GM23338 (cell line): ENCODE results near the gene CRISPLD2. TPM values are rescaled to one million over a fixed set of nuclear protein-coding genes. Genes with fewer than 3 reads are reported as not detected.

ENCODE experiments used
- ATAC-seq: fragments of 200-7000 bp; cut with Tn5 transposase; 3 replicates; pipeline ENCODE4 v1.9.1; 2020
- DNase-seq: peaks from one replicate; pipeline ENCODE4 v3.0.0-alpha.2; 2015; ENCODE audit warnings: low spot score
- H2AFZ ChIP-seq: fragments of 200-600 bp; sonication (generic); 2 replicates; pipeline ENCODE4 v1.8.0; 2016; ENCODE audit warnings: antibody characterized with exemption, mild to moderate bottlenecking, moderate library complexity
- H3F3A ChIP-seq: fragments of 200-600 bp; sonication (generic); replicated peaks from 2 replicates; pipeline ENCODE4 v1.8.0; 2017; ENCODE audit warnings: antibody characterized with exemption, mixed run types, low read depth
- H3K27ac ChIP-seq: fragments of 200-600 bp; sonication (generic); 2 replicates; pipeline ENCODE4 v1.6.1; 2016; ENCODE audit warnings: low read depth
- H3K27me3 ChIP-seq: fragments of 200-600 bp; sonication (generic); 2 replicates; pipeline ENCODE4 v1.8.0; 2016; ENCODE audit warnings: mild to moderate bottlenecking, mixed run types, moderate library complexity; ENCODE audit not compliant: insufficient read depth
- H3K36me3 ChIP-seq: fragments of 200-600 bp; sonication (generic); 2 replicates; pipeline ENCODE4 v1.8.0; 2016; ENCODE audit warnings: mild to moderate bottlenecking; ENCODE audit not compliant: insufficient read depth
- H3K4me1 ChIP-seq: fragments of 200-600 bp; sonication (generic); 2 replicates; pipeline ENCODE4 v1.8.0; 2016; ENCODE audit warnings: mild to moderate bottlenecking, moderate library complexity; ENCODE audit not compliant: insufficient read depth
- H3K4me2 ChIP-seq: fragments of 200-600 bp; sonication (generic); 2 replicates; pipeline ENCODE4 v1.7.1; 2017; ENCODE audit warnings: mixed run types
- H3K4me3 ChIP-seq: fragments of 200-600 bp; sonication (generic); 2 replicates; pipeline ENCODE4 v1.6.1; 2016; ENCODE audit warnings: mixed run types
- H3K79me2 ChIP-seq: fragments of 200-600 bp; sonication (generic); replicated peaks from 2 replicates; pipeline ENCODE4 v1.8.0; 2017; ENCODE audit warnings: mild to moderate bottlenecking; ENCODE audit not compliant: insufficient read depth
- H3K9me2 ChIP-seq: fragments of 200-600 bp; sonication (generic); 2 replicates; pipeline ENCODE4 v1.8.0; 2017; ENCODE audit not compliant: insufficient read depth
- H4K20me1 ChIP-seq: fragments of 200-600 bp; sonication (generic); replicated peaks from 2 replicates; pipeline ENCODE4 v1.8.0; 2017; ENCODE audit warnings: mild to moderate bottlenecking; ENCODE audit not compliant: insufficient read depth
- H3K27ac Mint-ChIP-seq: 2 replicates; pipeline ENCODE4 v1.8.0; 2020; ENCODE audit warnings: inconsistent platforms, mild to moderate bottlenecking, moderate library complexity, mixed read lengths
- H3K27me3 Mint-ChIP-seq: 3 replicates; pipeline ENCODE4 v1.8.0; 2022; ENCODE audit warnings: low read depth, mild to moderate bottlenecking, moderate library complexity, mixed read lengths, inconsistent platforms; ENCODE audit not compliant: insufficient read depth, poor library complexity
- H3K36me3 Mint-ChIP-seq: 3 replicates; pipeline ENCODE4 v1.8.0; 2021; ENCODE audit warnings: low read depth, mild to moderate bottlenecking, inconsistent platforms, moderate library complexity, mixed read lengths
- H3K4me1 Mint-ChIP-seq: 3 replicates; pipeline ENCODE4 v1.8.0; 2020; ENCODE audit warnings: mild to moderate bottlenecking, inconsistent platforms, mixed read lengths
- H3K4me3 Mint-ChIP-seq: 3 replicates; pipeline ENCODE4 v1.8.0; 2021; ENCODE audit warnings: moderate library complexity, mild to moderate bottlenecking, inconsistent platforms, mixed read lengths
- H3K9me3 Mint-ChIP-seq: 3 replicates; pipeline ENCODE4 v1.8.0; 2020; ENCODE audit warnings: moderate library complexity, mild to moderate bottlenecking, inconsistent platforms, mixed read lengths
- CREB1 ChIP-seq: fragments of 250-450 bp; sonication (Bioruptor Pico); IDR thresholded peaks from 2 replicates; pipeline ENCODE4 v1.5.0; 2020; ENCODE audit warnings: low read depth, mild to moderate bottlenecking, moderate library complexity
- EZH2 ChIP-seq: fragments of 200-600 bp; sonication (generic); IDR thresholded peaks from one replicate; pipeline ENCODE4 v1.8.0; 2017; ENCODE audit warnings: antibody characterized with exemption, mild to moderate bottlenecking, low read depth; ENCODE audit not compliant: unreplicated experiment
- JUNB ChIP-seq: IDR thresholded peaks from one replicate; pipeline ENCODE4 v1.6.1; 2016; ENCODE audit warnings: antibody characterized with exemption; ENCODE audit not compliant: unreplicated experiment
- NANOG ChIP-seq: IDR thresholded peaks from 2 replicates; pipeline ENCODE4 v1.6.1; 2016; ENCODE audit warnings: antibody characterized with exemption, borderline replicate concordance
- POLR2AphosphoS5 ChIP-seq: IDR thresholded peaks from 2 replicates; pipeline ENCODE4 v1.6.1; 2016; ENCODE audit warnings: antibody characterized with exemption, low read depth
- ZNF114 ChIP-seq: fragments of 250-450 bp; sonication (Bioruptor Pico); IDR thresholded peaks from 2 replicates; pipeline ENCODE4 v1.5.0; 2020; ENCODE audit warnings: mild to moderate bottlenecking, moderate library complexity
- polyA plus RNA-seq: library from polyadenylated mRNA; unstranded; fragments of >200 nt; fragmentation: Nextera tagmentation; extraction: Ambion mirVana; gene quantifications from 2 replicates; pipeline ENCODE4 v1.2.1, GENCODE V29; 2016
- total RNA-seq: library from RNA; depleted of rRNA; stranded (reverse); fragments of >200 nt; shearing (Covaris generic); gene quantifications from 2 replicates; pipeline ENCODE4 v1.2.3, GENCODE V29; 2014
- TF ChIP-seq, protein P1 (sequence below): IDR thresholded peaks from one replicate; pipeline ENCODE4 v1.6.1; 2018; ENCODE audit warnings: antibody characterized with exemption; ENCODE audit not compliant: unreplicated experiment
- TF ChIP-seq, protein P2 (sequence below), 2 experiments: fragments of 200-600 bp in 1 of 2; sonication (generic) in 1 of 2; conservative IDR thresholded peaks; 2 replicates each; pipeline versions ENCODE4 v1.5.1 to v1.6.1; 2016 to 2017; ENCODE audit warnings: antibody characterized with exemption in 2 of 2, low read depth in 2 of 2, mild to moderate bottlenecking in 2 of 2, moderate library complexity in 1 of 2
- TF ChIP-seq, protein P3 (sequence below): fragments of 250-450 bp; sonication (Bioruptor Pico); IDR thresholded peaks from 2 replicates; pipeline ENCODE4 v1.5.0; 2020; ENCODE audit warnings: mild to moderate bottlenecking, moderate library complexity
- TF ChIP-seq, protein P4 (sequence below): IDR thresholded peaks from 2 replicates; pipeline ENCODE4 v1.6.1; 2016; ENCODE audit warnings: antibody characterized with exemption

CRISPLD2 gene
- total and polyA plus RNA-seq, 2 experiments from 2014 or later = 2.6 to 8.3 TPM

DNA sequence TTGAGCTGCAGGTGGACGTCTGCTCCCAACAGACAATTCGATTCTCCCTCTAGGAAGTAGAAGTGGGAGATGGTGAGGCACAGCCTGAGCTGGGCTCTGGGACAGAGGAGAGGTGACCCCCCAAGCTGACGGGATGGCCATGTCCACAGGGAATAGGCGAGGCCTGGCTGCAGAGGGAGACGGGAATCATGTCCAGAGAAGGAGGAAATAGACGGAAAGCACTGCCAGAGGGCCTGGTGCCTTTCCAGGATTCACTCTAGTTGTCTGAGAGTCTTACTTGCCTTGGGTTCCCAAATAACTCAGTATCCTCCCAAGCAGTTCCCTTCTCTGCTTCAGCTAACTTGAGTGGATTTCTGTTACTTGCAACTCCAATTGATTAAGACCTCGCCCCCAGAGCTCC lies 4.3 kb upstream of the CRISPLD2 start (continued):
- TF ChIP-seq, protein P1, sequence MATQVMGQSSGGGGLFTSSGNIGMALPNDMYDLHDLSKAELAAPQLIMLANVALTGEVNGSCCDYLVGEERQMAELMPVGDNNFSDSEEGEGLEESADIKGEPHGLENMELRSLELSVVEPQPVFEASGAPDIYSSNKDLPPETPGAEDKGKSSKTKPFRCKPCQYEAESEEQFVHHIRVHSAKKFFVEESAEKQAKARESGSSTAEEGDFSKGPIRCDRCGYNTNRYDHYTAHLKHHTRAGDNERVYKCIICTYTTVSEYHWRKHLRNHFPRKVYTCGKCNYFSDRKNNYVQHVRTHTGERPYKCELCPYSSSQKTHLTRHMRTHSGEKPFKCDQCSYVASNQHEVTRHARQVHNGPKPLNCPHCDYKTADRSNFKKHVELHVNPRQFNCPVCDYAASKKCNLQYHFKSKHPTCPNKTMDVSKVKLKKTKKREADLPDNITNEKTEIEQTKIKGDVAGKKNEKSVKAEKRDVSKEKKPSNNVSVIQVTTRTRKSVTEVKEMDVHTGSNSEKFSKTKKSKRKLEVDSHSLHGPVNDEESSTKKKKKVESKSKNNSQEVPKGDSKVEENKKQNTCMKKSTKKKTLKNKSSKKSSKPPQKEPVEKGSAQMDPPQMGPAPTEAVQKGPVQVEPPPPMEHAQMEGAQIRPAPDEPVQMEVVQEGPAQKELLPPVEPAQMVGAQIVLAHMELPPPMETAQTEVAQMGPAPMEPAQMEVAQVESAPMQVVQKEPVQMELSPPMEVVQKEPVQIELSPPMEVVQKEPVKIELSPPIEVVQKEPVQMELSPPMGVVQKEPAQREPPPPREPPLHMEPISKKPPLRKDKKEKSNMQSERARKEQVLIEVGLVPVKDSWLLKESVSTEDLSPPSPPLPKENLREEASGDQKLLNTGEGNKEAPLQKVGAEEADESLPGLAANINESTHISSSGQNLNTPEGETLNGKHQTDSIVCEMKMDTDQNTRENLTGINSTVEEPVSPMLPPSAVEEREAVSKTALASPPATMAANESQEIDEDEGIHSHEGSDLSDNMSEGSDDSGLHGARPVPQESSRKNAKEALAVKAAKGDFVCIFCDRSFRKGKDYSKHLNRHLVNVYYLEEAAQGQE = no peak
- no peak for TF ChIP-seq POLR2AphosphoS5
- TF ChIP-seq, protein P2, sequence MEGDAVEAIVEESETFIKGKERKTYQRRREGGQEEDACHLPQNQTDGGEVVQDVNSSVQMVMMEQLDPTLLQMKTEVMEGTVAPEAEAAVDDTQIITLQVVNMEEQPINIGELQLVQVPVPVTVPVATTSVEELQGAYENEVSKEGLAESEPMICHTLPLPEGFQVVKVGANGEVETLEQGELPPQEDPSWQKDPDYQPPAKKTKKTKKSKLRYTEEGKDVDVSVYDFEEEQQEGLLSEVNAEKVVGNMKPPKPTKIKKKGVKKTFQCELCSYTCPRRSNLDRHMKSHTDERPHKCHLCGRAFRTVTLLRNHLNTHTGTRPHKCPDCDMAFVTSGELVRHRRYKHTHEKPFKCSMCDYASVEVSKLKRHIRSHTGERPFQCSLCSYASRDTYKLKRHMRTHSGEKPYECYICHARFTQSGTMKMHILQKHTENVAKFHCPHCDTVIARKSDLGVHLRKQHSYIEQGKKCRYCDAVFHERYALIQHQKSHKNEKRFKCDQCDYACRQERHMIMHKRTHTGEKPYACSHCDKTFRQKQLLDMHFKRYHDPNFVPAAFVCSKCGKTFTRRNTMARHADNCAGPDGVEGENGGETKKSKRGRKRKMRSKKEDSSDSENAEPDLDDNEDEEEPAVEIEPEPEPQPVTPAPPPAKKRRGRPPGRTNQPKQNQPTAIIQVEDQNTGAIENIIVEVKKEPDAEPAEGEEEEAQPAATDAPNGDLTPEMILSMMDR (conservative IDR thresholded peaks at IDR 0.05; ENCODE audit: low read depth in 2 of 2) = no peak

DNA sequence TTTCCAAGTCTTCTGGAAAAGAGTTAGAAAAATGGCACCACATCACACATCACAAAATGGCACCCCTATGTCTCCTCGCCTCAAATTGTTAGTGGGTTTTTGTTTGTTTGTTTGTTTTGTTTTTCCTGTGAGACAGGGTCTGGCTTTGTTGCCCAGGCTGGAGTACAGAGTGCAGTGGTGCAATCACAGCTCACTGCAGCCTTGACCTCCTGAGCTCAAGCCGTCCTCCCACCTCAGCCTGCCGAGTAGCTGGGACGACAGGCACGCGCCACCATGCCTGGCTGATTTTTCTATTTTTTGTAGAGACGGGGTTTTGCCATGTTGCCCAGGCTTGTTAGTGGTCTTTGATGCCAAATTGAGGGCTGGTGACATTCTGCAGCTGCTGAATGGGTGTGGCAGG lies 3.8 kb upstream of the CRISPLD2 start:
- H3K4me3 ChIP-seq = no peak overlapping the region
- H4K20me1 ChIP-seq = no peaks in the 10 kb centered on the region
- DNase-seq (no peak), ATAC-seq (no peak)
- peaks cover 24% of the 10 kb centered on the region for H3K27me3 ChIP-seq
- peaks cover 21% of the 10 kb centered on the region for H3K27me3 Mint-ChIP-seq
- no peak overlapping the region for H3K27ac ChIP-seq
- H3K79me2 ChIP-seq = no peaks in the 10 kb centered on the region
- H3K4me1 Mint-ChIP-seq = peaks cover 8% of the 10 kb centered on the region
- H3K36me3 ChIP-seq = no peaks in the 10 kb centered on the region
- no peaks in the 10 kb centered on the region for H3K9me2 ChIP-seq
- H3K4me1 ChIP-seq = 0 out of 2 replicates have a peak, but pooled peaks cover 5% of the 10 kb centered on the region
- no peak overlapping the region for H2AFZ ChIP-seq
- H3K9me3 Mint-ChIP-seq = no peaks in the 10 kb centered on the region; the same call in none of the 3 replicates
- no peak overlapping the region for H3K4me2 ChIP-seq
- no peak overlapping the region for H3K4me3 Mint-ChIP-seq
- no peak overlapping the region for H3K27ac Mint-ChIP-seq
- no peaks in the 10 kb centered on the region for H3F3A ChIP-seq
- H3K36me3 Mint-ChIP-seq = no peaks in the 10 kb centered on the region; the same call in 2 of the 3 replicates
- TF ChIP-seq, protein P3, sequence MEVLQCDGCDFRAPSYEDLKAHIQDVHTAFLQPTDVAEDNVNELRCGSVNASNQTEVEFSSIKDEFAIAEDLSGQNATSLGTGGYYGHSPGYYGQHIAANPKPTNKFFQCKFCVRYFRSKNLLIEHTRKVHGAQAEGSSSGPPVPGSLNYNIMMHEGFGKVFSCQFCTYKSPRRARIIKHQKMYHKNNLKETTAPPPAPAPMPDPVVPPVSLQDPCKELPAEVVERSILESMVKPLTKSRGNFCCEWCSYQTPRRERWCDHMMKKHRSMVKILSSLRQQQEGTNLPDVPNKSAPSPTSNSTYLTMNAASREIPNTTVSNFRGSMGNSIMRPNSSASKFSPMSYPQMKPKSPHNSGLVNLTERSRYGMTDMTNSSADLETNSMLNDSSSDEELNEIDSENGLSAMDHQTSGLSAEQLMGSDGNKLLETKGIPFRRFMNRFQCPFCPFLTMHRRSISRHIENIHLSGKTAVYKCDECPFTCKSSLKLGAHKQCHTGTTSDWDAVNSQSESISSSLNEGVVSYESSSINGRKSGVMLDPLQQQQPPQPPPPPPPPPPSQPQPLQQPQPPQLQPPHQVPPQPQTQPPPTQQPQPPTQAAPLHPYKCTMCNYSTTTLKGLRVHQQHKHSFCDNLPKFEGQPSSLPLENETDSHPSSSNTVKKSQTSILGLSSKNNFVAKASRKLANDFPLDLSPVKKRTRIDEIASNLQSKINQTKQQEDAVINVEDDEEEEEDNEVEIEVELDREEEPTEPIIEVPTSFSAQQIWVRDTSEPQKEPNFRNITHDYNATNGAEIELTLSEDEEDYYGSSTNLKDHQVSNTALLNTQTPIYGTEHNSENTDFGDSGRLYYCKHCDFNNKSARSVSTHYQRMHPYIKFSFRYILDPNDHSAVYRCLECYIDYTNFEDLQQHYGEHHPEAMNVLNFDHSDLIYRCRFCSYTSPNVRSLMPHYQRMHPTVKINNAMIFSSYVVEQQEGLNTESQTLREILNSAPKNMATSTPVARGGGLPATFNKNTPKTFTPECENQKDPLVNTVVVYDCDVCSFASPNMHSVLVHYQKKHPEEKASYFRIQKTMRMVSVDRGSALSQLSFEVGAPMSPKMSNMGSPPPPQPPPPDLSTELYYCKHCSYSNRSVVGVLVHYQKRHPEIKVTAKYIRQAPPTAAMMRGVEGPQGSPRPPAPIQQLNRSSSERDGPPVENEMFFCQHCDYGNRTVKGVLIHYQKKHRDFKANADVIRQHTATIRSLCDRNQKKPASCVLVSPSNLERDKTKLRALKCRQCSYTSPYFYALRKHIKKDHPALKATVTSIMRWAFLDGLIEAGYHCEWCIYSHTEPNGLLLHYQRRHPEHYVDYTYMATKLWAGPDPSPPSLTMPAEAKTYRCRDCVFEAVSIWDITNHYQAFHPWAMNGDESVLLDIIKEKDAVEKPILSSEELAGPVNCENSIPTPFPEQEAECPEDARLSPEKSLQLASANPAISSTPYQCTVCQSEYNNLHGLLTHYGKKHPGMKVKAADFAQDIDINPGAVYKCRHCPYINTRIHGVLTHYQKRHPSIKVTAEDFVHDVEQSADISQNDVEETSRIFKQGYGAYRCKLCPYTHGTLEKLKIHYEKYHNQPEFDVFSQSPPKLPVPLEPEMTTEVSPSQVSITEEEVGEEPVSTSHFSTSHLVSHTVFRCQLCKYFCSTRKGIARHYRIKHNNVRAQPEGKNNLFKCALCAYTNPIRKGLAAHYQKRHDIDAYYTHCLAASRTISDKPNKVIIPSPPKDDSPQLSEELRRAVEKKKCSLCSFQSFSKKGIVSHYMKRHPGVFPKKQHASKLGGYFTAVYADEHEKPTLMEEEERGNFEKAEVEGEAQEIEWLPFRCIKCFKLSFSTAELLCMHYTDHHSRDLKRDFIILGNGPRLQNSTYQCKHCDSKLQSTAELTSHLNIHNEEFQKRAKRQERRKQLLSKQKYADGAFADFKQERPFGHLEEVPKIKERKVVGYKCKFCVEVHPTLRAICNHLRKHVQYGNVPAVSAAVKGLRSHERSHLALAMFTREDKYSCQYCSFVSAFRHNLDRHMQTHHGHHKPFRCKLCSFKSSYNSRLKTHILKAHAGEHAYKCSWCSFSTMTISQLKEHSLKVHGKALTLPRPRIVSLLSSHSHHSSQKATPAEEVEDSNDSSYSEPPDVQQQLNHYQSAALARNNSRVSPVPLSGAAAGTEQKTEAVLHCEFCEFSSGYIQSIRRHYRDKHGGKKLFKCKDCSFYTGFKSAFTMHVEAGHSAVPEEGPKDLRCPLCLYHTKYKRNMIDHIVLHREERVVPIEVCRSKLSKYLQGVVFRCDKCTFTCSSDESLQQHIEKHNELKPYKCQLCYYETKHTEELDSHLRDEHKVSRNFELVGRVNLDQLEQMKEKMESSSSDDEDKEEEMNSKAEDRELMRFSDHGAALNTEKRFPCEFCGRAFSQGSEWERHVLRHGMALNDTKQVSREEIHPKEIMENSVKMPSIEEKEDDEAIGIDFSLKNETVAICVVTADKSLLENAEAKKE = no peak
- TF ChIP-seq NANOG = no peak
- TF ChIP-seq, protein P2 (conservative IDR thresholded peaks at IDR 0.05; ENCODE audit: low read depth in 2 of 2) = no peak
- TF ChIP-seq JUNB = no peak
- TF ChIP-seq, protein P4, sequence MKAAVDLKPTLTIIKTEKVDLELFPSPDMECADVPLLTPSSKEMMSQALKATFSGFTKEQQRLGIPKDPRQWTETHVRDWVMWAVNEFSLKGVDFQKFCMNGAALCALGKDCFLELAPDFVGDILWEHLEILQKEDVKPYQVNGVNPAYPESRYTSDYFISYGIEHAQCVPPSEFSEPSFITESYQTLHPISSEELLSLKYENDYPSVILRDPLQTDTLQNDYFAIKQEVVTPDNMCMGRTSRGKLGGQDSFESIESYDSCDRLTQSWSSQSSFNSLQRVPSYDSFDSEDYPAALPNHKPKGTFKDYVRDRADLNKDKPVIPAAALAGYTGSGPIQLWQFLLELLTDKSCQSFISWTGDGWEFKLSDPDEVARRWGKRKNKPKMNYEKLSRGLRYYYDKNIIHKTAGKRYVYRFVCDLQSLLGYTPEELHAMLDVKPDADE = no peak
- TF ChIP-seq CREB1 = no peak
- no peak for TF ChIP-seq ZNF114
- TF ChIP-seq EZH2 = no peak
